HepG2 (cell line): ENCODE measurements around the gene KIF21B. TPM values are rescaled to one million over a fixed set of nuclear protein-coding genes. Genes with fewer than 3 reads are reported as not detected.

Experiments used
- ATAC-seq: fragments of 200-7000 bp; cut with Tn5 transposase; 3 replicates; pipeline ENCODE4 v1.9.1; 2020; ENCODE audit warnings: mild to moderate bottlenecking, moderate library complexity
- BruUV-seq: library from RNA; stranded (reverse); fragments of 400-500 nt; replicated peaks from 2 replicates; lab custom pipeline; 2021; lab: Mats Ljungman, UMichigan
- CTCF ChIA-PET: fragments of 300-600 bp; formaldehyde crosslinking; extraction: SDS; loops from one replicate; lab custom pipeline; 2021; ENCODE audit warnings: low total read pairs, inconsistent platforms, low intra/inter-chr PET ratio; lab: Yijun Ruan, JAX
- POLR2A ChIA-PET: fragments of 350-600 bp; sonication (Branson Sonifier 250); formaldehyde crosslinking; loops from one replicate; lab custom pipeline; 2020; ENCODE audit warnings: antibody characterized with exemption, inconsistent platforms; lab: Yijun Ruan, JAX
- DNase-seq: peaks from one replicate; pipeline ENCODE4 v3.0.0-alpha.2; 2015; ENCODE audit warnings: low spot score
- FAIRE-seq: peaks from 3 replicates; lab custom pipeline; 2011; peaks lifted over from hg19 to GRCh38; lab: Jason Lieb, UNC
- H2AFZ ChIP-seq: one replicate; pipeline ENCODE4 v1.6.1; 2011; ENCODE audit warnings: low read length, inconsistent platforms
- H3K27ac ChIP-seq: fragments of 300-600 bp; 3 replicates; pipeline ENCODE4 v1.8.0; 2011; ENCODE audit warnings: mixed run types, mild to moderate bottlenecking, mixed read lengths, low read length, inconsistent platforms; ENCODE audit not compliant: insufficient read depth; ENCODE audit errors: extremely low read length
- H3K27me3 ChIP-seq, 2 experiments: fragments of 200-600 bp in 1 of 2; 2 replicates in 1 of 2; 3 replicates in 1 of 2; pipeline versions ENCODE4 v1.6.0 to v1.8.0; 2011; ENCODE audit warnings: low read length in 2 of 2, mild to moderate bottlenecking in 2 of 2, moderate library complexity in 2 of 2, inconsistent platforms in 1 of 2; ENCODE audit not compliant: insufficient read depth in 2 of 2, control insufficient read depth in 1 of 2
- H3K36me3 ChIP-seq, 2 experiments: fragments of 200-600 bp in 1 of 2; replicated peaks in 1 of 2; 2 replicates in 1 of 2; 3 replicates in 1 of 2; pipeline versions ENCODE4 v1.5.1 to v1.8.0; 2011; ENCODE audit warnings: low read length in 2 of 2, inconsistent platforms in 1 of 2; ENCODE audit not compliant: insufficient read depth in 2 of 2, control insufficient read depth in 1 of 2
- H3K4me1 ChIP-seq: 2 replicates; pipeline ENCODE4 v1.5.1; 2012; ENCODE audit warnings: low read length, inconsistent platforms; ENCODE audit not compliant: insufficient read depth
- H3K4me2 ChIP-seq: 2 replicates; pipeline ENCODE4 v1.6.0; 2011; ENCODE audit warnings: low read depth, low read length, inconsistent platforms
- H3K4me3 ChIP-seq, 3 experiments: fragments of 200-600 bp in 1 of 3; sonication (generic), shearing (Covaris generic) in 1 of 3; replicated peaks in 1 of 3; 2 replicates each; pipeline ENCODE4 v1.5.1; 2011 to 2016; ENCODE audit warnings: low read length in 3 of 3, inconsistent platforms in 2 of 3, low read depth in 2 of 3, mild to moderate bottlenecking in 2 of 3, control low read depth in 1 of 3, mixed read lengths in 1 of 3; ENCODE audit not compliant: insufficient read depth in 1 of 3
- H3K79me2 ChIP-seq: one replicate; pipeline ENCODE4 v1.6.1; 2011; ENCODE audit warnings: low read length, inconsistent platforms; ENCODE audit not compliant: insufficient read depth
- H3K9ac ChIP-seq: 2 replicates; pipeline ENCODE4 v1.6.0; 2011; ENCODE audit warnings: mild to moderate bottlenecking, low read depth, low read length, inconsistent platforms; ENCODE audit not compliant: insufficient read depth
- H3K9me3 ChIP-seq: 2 replicates; pipeline ENCODE4 v1.5.1; 2012; ENCODE audit warnings: mild to moderate bottlenecking, low read length
- H4K20me1 ChIP-seq: 2 replicates; pipeline ENCODE4 v1.6.0; 2011; ENCODE audit warnings: inconsistent platforms, mild to moderate bottlenecking, low read length, moderate library complexity; ENCODE audit not compliant: insufficient read depth
- HMGXB3 ChIP-seq: sonication (generic); formaldehyde crosslinking; IDR thresholded peaks from 2 replicates; pipeline ENCODE4 v1.4.0; 2020; ENCODE audit warnings: missing genetic modification reagents, borderline replicate concordance
- NBN ChIP-seq: fragments of 450-650 bp; conservative IDR thresholded peaks from 2 replicates; pipeline ENCODE4 v1.6.1; 2017
- PRMT3 ChIP-seq: sonication (generic); formaldehyde crosslinking; IDR thresholded peaks from 2 replicates; pipeline ENCODE4 v1.8.1; 2022; ENCODE audit warnings: low read depth, mild to moderate bottlenecking, moderate library complexity, missing genetic modification reagents, borderline replicate concordance
- ZNF333 ChIP-seq: sonication (generic); formaldehyde crosslinking; IDR thresholded peaks from 2 replicates; pipeline ENCODE4 v1.4.0; 2020; ENCODE audit warnings: mild to moderate bottlenecking, missing genetic modification reagents, borderline replicate concordance
- ZNF33A ChIP-seq: sonication (generic); formaldehyde crosslinking; IDR thresholded peaks from 2 replicates; pipeline ENCODE4 v1.5.1; 2020; ENCODE audit warnings: missing genetic modification reagents, mild to moderate bottlenecking, moderate library complexity, borderline replicate concordance
- WGBS: methylation state at CpG from one replicate; pipeline ENCODE4 v1.1.6; 2017; ENCODE audit warnings: low lambda C conversion rate; 5-methylcytosine and 5-hydroxymethylcytosine counted together
- in situ Hi-C: cut with HindIII; loops from 2 replicates; pipeline ENCODE4 v1.10.0; 2017; ENCODE audit warnings: low pct_unique_long_range_greater_than_20kb; ENCODE audit not compliant: extremely low pct_ligation_motif_present
- intact Hi-C: fragments of 100-400 bp; cut with micrococcal nuclease; formaldehyde crosslinking; loops from one replicate; pipeline ENCODE4 v1.10.0; 2022; ENCODE audit not compliant: unreplicated experiment
- polyA plus RNA-seq, 8 experiments: library from polyadenylated mRNA; depleted of rRNA in 3 of 8; stranded (reverse) in 7 of 8; unstranded in 1 of 8; fragments of >200 nt; fragmentation: Illumina TruSeq in 4 of 8; extraction: Trizol in 4 of 8; gene quantifications; 2 replicates each; pipeline versions ENCODE4 v1.2.1 to v1.2.3, GENCODE V29; 2011 to 2016; ENCODE audit warnings: low read depth in 4 of 8, missing spikeins in 1 of 8, mixed read lengths in 1 of 8; ENCODE audit not compliant: insufficient read depth in 1 of 8
- total RNA-seq, 5 experiments: library from RNA; depleted of rRNA; stranded (reverse); fragments of >200 nt; fragmentation: Illumina TruSeq; extraction: Trizol; gene quantifications; 2 replicates each; pipeline ENCODE4 v1.2.3, GENCODE V29; 2016; ENCODE audit warnings: low read depth in 1 of 5

KIF21B gene
- total and polyA plus RNA-seq, 2 of the 13 experiments (the other 11 are each of a cell fraction or from before 2014, with no cell fraction given): 0.17 to 0.20 TPM

- CTCF ChIA-PET: no interaction called here
- WGBS: 60% methylated on average over 2 of the region's 16 CpGs
- Histone ChIP-seq H4K20me1 (no peaks in the 10 kb centered on the region), H3K9ac (no peak overlapping the region), H3K79me2 (no peaks in the 10 kb centered on the region), H3K27ac (no peak overlapping the region), H3K27me3 (no peaks in the 10 kb centered on the region; a peak in 1 of 5 replicates), H3K4me1 (no peaks in the 10 kb centered on the region), H3K36me3 (no peaks in the 10 kb centered on the region), H3K9me3 (no peaks in the 10 kb centered on the region), H3K4me3 (no peak overlapping the region), H3K4me2 (no peak overlapping the region), H2AFZ (no peak overlapping the region)
- intact Hi-C loops (no loop called here), in situ Hi-C loops (no loop called here)
- DNase-seq (no peak), FAIRE-seq (no peak), ATAC-seq (no peak)
- TF ChIP-seq NBN: no peak
- BruUV-seq: no TSS peak
- POLR2A ChIA-PET: no interaction called here
These were observed 25.2 kb downstream of the KIF21B start for GRCh38 chr1:200998323-200998722.

- H3K9me3 ChIP-seq: no peaks in the 10 kb centered on the region
- no peaks in the 10 kb centered on the region for H3K79me2 ChIP-seq
- in situ Hi-C loops (no loop called here), intact Hi-C loops (no loop called here)
- ATAC-seq (no peak), DNase-seq (no peak), FAIRE-seq (no peak)
- H3K27ac ChIP-seq: no peak overlapping the region
- H3K9ac ChIP-seq: no peak overlapping the region
- ChIA-PET CTCF (no interaction called here), POLR2A (no interaction called here)
- H2AFZ ChIP-seq: no peak overlapping the region
- no peaks in the 10 kb centered on the region for H3K4me1 ChIP-seq
- no peak for TF ChIP-seq PRMT3 (CRISPR knock-in tag)
- no peak for TF ChIP-seq HMGXB3 (CRISPR knock-in tag)
- TF ChIP-seq ZNF333: no peak
- no peak for TF ChIP-seq ZNF33A (CRISPR knock-in tag)
- H3K36me3 ChIP-seq: no peaks in the 10 kb centered on the region
- no TSS peak for BruUV-seq
- H3K27me3 ChIP-seq: no peaks in the 10 kb centered on the region
- no peaks in the 10 kb centered on the region for H4K20me1 ChIP-seq
- H3K4me3 ChIP-seq: no peak overlapping the region
- 45% methylated on average over 4 of the region's 4 CpGs for WGBS
- no peak overlapping the region for H3K4me2 ChIP-seq
These were observed 31.0 kb downstream of the KIF21B start for GRCh38 chr1:200992382-200993048.
